KMS-11 (cell line): ENCODE measurements around the gene FCHSD2.

Experiments
- H2AFZ ChIP-seq: fragments of 200-600 bp; sonication (generic); 2 replicates; pipeline ENCODE4 v1.6.1; 2016; ENCODE audit warnings: antibody characterized with exemption, mixed run types, low read depth
- H3K27ac ChIP-seq: fragments of 200-600 bp; sonication (generic); 2 replicates; pipeline ENCODE4 v1.6.1; 2016; ENCODE audit warnings: mild to moderate bottlenecking, mixed run types
- H3K27me3 ChIP-seq: fragments of 200-600 bp; sonication (generic); 2 replicates; pipeline ENCODE4 v1.6.1; 2017; ENCODE audit warnings: mild to moderate bottlenecking, low read depth, mixed run types, moderate library complexity; ENCODE audit not compliant: insufficient read depth
- H3K36me3 ChIP-seq: fragments of 200-600 bp; sonication (generic); 2 replicates; pipeline ENCODE4 v1.6.1; 2017; ENCODE audit warnings: mild to moderate bottlenecking, mixed run types; ENCODE audit not compliant: insufficient read depth
- H3K4me1 ChIP-seq: fragments of 200-600 bp; sonication (generic); 2 replicates; pipeline ENCODE4 v1.6.1; 2016; ENCODE audit warnings: mild to moderate bottlenecking, low read depth, mixed run types; ENCODE audit not compliant: poor library complexity, severe bottlenecking
- H3K4me2 ChIP-seq: fragments of 200-600 bp; sonication (generic); 2 replicates; pipeline ENCODE4 v1.7.0; 2016; ENCODE audit warnings: mild to moderate bottlenecking, mixed run types
- H3K4me3 ChIP-seq: fragments of 200-600 bp; sonication (generic); IDR thresholded peaks from 2 replicates; pipeline ENCODE4 v1.6.1; 2017; ENCODE audit warnings: low read depth, low read length, mixed read lengths; ENCODE audit not compliant: insufficient read depth
- H3K79me2 ChIP-seq: fragments of 200-600 bp; sonication (generic); 2 replicates; pipeline ENCODE4 v1.6.1; 2016; ENCODE audit warnings: low read depth, mixed run types; ENCODE audit not compliant: insufficient read depth
- H3K9ac ChIP-seq: fragments of 200-600 bp; sonication (generic); 2 replicates; pipeline ENCODE4 v1.6.1; 2016; ENCODE audit warnings: mild to moderate bottlenecking, mixed run types
- H4K20me1 ChIP-seq: fragments of 200-600 bp; sonication (generic); 2 replicates; pipeline ENCODE4 v1.6.1; 2016; ENCODE audit warnings: mild to moderate bottlenecking, mixed run types; ENCODE audit not compliant: insufficient read depth
- CTCF ChIP-seq: fragments of 200-600 bp; sonication (generic); conservative IDR thresholded peaks from 2 replicates; pipeline ENCODE4 v1.6.1; 2017; ENCODE audit warnings: low read depth, mild to moderate bottlenecking, antibody characterized with exemption, low read length, moderate library complexity, mixed read lengths

FCHSD2 gene

GRCh38 chr11:73142128-73142377, at the start of gene FCHSD2:
Gene FCHSD2 (minus strand): TSS chr11:73142318. CDS start chr11:73141877, 441 bp downstream.
- Histone ChIP-seq H3K4me2 (peak within 1 kb of the TSS; percentile 81), H4K20me1 (no peaks in the 10 kb centered on the region), H3K27me3 (no peaks in the 10 kb centered on the region), H2AFZ (peak within 1 kb of the TSS; percentile 81), H3K36me3 (no peaks in the 10 kb centered on the region), H3K4me3 (no peak within 1 kb of the TSS), H3K27ac (peak within 1 kb of the TSS; percentile 98), H3K4me1 (peaks cover 49% of the 10 kb centered on the region), H3K9ac (peak within 1 kb of the TSS; percentile 80), H3K79me2 (peaks cover 33% of the 10 kb centered on the region; the same call in 1 of the 2 replicates)
- TF ChIP-seq CTCF, result no peak

DNA sequence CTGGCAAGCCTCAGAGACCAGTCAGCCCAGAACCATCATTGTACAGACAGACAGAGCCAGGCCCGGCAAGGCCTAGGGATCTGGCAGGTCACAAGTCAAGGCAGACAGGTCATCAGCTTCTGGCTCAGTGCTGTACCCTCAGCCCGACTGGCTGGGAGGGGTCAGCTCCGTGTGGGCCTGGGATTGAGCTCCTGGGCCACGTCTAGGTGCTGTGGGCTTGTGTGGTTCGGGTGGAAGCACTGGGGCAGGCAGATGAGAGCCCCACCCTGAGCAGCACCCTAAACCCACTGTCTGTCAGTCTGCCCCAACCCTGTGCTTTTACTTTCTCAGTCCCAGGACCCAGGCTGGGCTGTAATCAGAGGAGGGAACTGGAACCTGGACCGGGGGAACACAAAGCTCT, 49.0 kb upstream of the FCHSD2 start:
- no peaks in the 10 kb centered on the region for H3K36me3 ChIP-seq
- H3K4me1 ChIP-seq, result no peaks in the 10 kb centered on the region
- H3K79me2 ChIP-seq, result no peaks in the 10 kb centered on the region
- no peak for TF ChIP-seq CTCF
- no peak overlapping the region for H3K4me2 ChIP-seq
- H2AFZ ChIP-seq, result no peak overlapping the region
- no peaks in the 10 kb centered on the region for H3K27me3 ChIP-seq
- H3K4me3 ChIP-seq, result no peak overlapping the region
- no peak overlapping the region for H3K9ac ChIP-seq
- no peak overlapping the region for H3K27ac ChIP-seq
- H4K20me1 ChIP-seq, result no peaks in the 10 kb centered on the region

- Histone ChIP-seq H3K9ac (no peak overlapping the region), H3K4me2 (no peak overlapping the region), H3K27me3 (no peaks in the 10 kb centered on the region), H3K4me1 (no peaks in the 10 kb centered on the region), H3K27ac (no peak overlapping the region), H2AFZ (no peak overlapping the region), H3K36me3 (no peaks in the 10 kb centered on the region), H3K4me3 (no peak overlapping the region), H3K79me2 (no peaks in the 10 kb centered on the region), H4K20me1 (no peaks in the 10 kb centered on the region)
- TF ChIP-seq CTCF, result no peak
Measured at GRCh38 chr11:73190557-73190885, 48.4 kb upstream of the FCHSD2 start.

- no peaks in the 10 kb centered on the region for H3K36me3 ChIP-seq
- H3K27ac ChIP-seq, result no peak overlapping the region
- H2AFZ ChIP-seq, result no peak overlapping the region
Measured at GRCh38 chr11:73189723-73190556, 47.8 kb upstream of the FCHSD2 start.

More at GRCh38 chr11:73189723-73190556, 47.8 kb upstream of the FCHSD2 start:
- Histone ChIP-seq H4K20me1 (no peaks in the 10 kb centered on the region), H3K9ac (no peak overlapping the region), H3K79me2 (no peaks in the 10 kb centered on the region), H3K4me3 (no peak overlapping the region), H3K4me1 (no peaks in the 10 kb centered on the region), H3K4me2 (no peak overlapping the region), H3K27me3 (no peaks in the 10 kb centered on the region)
- TF ChIP-seq CTCF, result no peak
